NCI-H748 (cell line): ENCODE data around the gene CAPN11.
"Not testable (repeated sequence)": the region's sequence is repeated elsewhere in the genome, so short reads cannot be mapped to it uniquely, and the experiment has no call there.

Source experiments
- DNase-seq: peaks from one replicate; lab custom pipeline; 2025; ENCODE audit not compliant: unreplicated experiment; lab: John Stamatoyannopoulos, UW

The CAPN11 gene

DNA sequence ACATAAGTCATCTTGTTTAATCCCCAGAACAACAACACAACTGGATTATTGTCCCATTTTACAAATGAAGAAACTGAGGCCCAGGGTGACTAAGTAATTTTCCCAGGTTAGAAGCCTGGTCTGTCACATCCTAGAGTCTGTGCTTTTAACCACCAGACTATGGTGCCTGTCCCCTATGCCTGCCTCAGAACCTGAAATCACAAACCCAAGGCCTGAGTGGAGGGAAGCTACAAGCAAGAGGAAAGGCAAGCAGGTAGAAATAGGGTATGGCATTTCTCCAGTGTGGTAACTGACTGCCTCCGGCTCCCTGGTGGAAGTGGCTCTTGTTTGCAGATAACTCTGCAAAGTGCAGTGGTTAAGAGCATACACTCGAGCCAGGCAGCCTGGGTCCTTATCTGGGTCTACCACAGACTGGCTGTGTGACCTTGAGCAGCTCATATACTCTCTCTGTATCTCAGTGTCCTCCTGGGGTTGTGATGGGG, 28.7 kb upstream of the CAPN11 start:
- DNase-seq, result no peak

DNA sequence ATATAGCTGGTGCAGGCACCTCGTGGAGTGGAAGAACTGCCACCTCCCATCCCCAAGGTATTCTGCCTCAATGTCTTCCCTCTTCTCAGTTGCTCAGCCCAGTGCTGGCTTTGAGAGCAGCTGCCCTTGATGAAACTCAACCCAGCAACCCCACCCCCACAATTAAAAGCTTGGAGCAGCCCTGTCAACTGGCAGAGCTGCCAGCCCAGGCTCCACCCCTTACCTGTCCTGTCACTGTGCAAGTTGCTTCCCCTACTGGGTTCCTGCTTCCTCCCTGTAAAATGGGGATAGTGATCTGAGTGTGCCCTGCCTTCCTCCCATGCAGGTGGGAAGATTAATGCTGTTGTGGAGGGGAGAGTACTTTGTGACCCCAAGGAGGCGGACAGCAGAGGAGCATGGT, 26.7 kb upstream of the CAPN11 start:
- peak; percentile 33 for DNase-seq

DNA sequence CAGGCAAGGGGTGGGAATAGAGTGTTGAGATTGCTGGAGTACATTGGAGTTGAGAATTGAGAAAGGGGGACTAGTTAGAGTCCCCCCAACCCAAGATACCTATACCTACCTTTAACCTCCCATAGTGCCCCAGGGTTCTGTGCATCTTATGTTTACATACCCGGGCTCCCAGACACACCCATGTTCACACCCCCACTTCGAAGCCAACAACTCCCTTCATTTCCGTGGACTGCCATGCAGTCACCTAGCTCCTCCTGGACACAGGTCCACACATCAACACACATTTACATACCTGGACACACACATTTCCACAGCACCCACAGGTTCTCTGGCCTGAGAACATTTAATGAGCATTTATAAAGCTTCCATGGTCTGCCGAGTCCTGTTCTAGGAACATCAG, 26.1 kb upstream of the CAPN11 start:
- DNase-seq, result no peak

DNA sequence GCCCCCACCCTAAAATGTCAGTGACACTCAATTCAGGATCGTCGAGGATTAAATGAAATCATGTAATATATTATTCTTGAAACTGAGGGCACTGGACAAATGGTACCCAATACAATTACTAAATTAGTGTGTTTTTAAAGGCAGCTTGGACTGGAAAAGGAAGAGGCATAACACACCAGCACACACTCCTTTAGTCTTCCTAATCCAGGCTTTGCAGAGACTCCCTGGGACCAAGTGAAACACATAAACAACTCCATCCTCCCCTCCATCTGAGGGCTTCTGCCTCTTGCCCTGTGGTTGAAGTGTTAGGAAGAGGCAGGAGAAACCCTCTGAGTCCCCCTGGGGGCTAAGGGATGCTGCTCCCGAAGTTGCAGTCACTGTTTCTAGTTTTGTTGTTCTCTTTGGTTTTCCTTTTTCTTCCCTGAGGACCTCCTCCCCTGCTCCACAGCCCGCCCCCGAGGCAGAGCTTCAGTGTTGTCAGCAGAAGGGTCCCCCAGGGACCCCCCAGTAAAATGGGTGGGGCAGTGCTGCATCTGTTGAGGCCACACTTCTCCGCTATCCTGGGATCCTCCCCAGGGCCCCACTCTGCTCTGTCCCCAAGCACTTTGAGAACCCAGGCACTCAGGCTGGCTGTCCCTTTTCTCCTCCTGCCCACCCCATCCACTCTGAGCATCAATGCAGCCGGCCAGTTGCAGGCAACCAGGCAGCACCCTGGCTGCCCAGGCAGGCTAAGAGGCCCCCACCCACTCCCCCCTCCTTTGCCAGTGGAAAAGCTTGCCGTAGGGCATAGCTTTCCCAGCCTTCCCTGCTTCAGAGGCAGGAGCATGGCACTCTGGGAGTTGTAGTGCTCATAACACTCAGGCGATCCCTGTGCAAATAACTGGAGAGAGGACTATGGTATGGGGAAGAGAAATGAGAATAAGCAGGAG, 25.4 kb upstream of the CAPN11 start:
- peak; percentile 62 for DNase-seq

DNA sequence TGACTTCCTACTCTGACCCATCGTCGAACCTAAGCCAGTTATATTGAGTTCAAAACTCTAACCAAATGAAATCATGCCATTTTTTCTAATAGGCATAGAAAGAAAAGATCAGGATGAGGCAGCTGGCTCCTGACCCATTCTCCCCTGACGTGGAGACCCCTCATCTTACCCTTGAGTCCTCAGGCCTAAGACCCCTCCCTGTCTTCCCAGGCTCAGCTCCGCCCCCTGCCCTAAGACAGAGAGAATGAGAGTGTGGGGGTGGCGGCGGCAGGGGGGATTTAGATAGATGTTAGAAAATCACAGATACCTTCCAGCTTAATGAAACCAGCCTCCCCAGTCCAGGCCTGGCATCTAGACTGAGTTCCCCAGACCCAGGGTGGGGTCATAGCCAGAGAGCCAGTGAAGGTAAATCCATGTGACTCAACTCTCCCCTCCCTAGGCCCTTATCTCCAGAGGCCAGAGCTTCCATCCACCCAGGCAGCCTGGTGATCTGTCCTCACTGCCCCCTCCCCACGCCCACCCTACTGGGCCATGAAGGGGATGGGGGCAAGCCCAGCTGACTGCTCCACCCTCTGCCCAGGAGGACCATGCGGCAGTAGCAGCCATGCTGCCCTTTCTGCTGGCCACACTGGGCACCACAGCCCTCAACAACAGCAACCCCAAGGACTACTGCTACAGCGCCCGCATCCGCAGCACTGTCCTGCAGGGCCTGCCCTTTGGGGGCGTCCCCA, 24.5 kb upstream of the CAPN11 start:
- no peak for DNase-seq

DNA sequence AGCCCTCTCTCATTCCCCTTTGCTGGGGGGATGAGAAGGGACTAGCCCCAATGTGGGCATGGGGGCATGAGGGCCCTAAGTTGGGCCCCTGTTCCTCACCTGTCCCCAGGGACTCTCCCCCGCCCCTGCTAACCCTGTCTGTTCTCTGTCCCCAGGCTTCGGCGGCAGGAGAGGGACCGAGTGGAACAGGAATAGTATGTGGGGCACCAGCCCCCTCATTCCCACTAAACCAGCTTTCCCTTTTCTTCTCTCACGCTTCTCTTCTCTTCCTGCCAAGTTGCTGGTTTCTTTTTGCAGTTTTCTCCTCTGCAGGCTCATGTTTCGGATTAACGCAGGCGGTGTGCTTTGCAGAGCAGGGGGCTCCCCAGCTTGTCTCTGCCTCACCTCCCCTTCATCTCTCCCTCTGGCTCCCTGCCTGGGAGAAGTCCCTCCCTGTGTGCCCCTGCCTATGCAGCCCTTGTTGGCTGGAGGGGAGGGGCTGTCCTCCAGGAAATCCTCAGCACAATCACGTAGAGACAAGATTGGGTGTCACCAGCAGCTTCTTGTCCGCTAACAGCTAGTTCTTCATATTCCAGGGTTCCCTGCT, 23.4 kb upstream of the CAPN11 start:
- DNase-seq, result no peak

DNA sequence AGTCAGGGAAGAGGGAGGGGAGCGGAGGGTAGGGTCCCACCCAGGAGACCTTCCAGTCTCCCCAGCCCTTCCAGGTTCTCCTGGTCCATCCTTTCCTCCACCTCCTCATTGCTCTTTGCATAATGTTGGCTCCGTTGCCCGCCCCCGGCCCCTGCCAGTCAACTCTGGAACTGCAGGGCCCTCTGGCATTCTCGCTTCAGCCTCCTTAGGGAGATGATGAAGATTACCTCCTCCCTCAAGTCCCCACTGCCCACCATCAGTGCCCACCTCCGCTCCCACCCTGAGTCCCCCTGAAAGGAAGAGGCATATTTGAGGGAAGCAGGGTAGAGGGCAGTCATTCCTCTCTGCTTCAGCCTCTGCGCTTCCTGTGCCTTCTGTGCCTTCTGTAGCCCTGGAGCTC, 22.7 kb upstream of the CAPN11 start:
- no peak for DNase-seq

DNA sequence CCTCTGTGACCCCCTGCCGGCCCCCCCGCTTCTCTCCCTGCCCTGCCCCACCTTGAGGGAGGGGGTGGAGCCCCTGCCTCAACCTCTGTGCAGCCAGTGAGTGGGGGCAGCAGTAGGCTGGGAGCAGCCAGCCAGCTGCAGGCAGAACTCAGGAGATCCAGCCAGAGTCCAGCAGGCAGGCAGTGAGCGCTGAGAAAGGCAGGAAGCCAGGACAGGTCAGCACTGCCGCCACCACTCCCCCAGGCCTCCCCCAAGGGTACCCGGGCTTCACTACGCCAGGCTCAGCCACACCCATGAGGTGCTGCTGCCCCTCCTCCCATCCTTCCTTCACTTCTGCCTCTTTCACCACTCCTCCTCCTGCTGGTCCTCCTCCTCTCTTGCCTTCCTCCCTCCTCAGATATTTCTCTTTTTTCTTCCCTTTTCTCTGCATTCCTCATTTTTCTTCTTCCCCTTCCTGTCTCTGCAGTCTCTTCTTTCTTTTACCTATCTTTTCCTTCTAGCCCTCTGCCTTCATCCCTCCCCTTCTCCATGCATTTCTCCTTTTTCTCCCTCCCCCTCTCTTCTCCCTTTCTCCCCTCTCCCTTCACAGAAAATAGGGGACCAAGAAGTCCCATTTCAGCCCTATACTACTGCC, 19.8 kb upstream of the CAPN11 start:
- DNase-seq, result no peak

DNA sequence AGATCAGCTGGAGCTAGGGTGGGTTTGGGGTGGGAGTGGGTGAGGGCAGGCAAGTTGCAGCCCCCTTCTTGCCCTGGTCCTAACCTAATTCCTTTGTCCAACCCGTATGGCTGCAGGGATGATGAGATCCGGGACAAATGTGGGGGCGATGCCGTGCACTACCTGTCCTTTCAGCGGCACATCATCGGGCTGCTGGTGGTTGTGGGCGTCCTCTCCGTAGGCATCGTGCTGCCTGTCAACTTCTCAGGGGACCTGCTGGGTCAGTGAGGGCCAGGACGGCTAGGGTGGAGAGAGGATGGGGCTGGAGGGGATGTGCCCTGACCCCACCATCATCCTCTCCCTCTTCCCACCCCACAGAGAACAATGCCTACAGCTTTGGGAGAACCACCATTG, 19.3 kb upstream of the CAPN11 start:
- DNase-seq, result no peak

DNA sequence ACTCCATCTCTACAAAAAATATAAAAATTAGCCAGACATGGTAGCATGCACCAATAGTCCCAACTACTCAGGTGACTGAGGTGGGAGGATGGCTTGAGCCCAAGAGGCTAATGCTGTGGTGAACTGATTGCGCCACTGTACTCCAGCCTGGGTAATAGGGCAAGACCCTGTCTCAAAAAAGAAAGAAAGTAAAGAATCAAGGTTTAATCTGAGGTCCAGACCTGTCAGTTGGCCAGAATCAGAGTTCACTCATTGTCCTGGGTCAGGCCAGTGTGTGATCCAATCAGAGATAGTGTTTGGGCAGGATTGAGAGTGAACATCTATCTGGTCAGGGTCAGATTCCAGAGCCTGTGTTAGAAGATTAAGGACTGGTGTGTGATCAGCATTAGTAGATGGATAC, 15.8 kb upstream of the CAPN11 start:
- DNase-seq, result no peak

DNA sequence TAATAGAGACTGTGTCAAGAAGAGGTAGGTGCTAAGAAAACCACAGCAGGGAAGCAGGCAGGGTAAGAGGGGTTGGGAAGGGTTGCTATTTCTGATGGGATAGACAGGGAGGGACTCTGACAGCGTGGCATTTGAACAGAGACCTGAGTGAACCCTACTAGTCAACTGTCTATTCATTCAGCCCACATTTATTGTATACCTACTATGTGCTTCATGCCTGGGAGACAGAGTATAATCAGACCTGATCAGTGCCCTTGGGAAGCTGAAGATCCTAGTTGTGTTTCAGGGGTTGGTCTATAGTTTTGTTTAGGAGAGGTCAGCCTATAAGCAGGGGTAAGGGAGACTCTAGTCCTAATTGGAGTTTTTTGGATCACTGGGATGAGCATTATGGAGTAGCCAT, 14.9 kb upstream of the CAPN11 start:
- no peak for DNase-seq

DNA sequence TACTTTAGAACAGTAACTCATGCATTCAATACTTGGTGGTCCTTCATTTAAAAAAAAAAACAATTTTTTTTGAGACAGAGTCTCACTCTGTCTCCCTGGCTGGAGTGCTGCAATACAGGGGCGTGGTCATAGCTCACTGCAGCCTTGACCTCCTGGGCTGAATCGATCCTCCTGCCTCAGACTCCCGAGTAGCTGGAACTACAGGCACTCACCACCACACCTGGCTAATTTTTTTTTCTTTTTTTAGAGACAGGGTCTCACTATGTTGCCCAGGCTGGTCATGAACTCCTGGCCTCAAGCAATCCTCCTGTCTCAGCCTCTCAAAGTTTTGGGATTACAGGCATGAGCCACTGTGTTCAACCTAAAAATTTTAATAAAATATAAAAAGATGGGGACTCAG, 14.1 kb upstream of the CAPN11 start:
- not testable (repeated sequence) for DNase-seq

DNA sequence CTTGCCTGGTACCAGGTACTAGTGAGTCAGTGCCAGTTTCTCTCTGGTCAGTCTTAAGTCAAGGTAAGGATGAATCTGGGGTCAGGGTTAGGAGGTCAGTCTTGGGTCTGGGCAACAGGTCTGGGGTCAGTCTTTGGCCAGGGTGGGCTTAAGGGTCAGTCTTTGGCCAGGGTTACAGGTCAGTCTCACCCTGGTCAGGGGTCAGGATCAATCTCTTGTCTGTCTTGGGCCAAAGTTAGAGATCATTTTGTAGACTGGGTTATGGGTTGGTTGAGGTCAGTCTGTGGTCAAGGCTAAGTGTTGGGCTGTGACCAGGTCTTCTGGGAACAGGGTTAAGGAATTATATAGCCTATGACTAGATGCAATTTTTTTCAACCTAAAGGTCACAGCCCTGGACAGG, 12.8 kb upstream of the CAPN11 start:
- DNase-seq, result no peak

DNA sequence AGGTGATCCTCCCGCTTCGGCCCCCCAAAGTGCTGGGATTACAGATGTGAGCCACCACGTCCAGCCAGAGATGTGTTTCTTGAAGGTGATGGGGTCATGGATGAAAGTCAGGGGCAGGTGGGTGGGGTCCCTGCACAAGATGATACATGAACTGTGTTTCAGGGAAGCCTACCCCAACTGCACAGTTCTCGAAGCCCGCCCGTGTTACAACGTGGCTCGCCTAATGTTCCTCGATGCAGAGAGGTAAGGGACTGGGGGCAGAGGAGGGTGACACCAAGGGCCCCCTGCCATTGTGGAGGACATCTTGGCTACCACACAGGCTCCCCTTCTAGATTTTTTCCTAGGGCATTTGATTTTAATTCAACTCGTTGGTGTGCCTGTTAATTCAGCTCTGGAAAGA, 11.9 kb upstream of the CAPN11 start:
- DNase-seq, result no peak

DNA sequence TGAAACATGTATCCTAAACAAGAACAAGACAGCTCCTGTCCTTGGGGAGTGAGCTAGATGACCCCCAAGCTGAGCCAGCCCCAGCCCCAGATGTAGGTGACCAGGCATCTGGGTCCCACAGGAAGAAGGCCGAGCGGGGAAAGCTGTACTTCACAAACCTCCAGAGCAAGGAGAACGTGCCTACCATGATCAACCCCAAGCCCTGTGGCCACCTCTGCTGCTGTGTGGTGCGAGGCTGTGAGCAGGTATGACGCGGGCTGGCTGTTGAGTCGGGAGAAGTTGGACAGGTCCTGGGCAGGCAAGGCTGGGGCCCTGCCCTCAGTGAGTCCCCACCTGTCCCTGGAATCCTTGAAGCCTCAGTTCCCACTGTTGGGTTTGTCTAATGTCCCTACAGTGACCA, 11.4 kb upstream of the CAPN11 start:
- no peak for DNase-seq

DNA sequence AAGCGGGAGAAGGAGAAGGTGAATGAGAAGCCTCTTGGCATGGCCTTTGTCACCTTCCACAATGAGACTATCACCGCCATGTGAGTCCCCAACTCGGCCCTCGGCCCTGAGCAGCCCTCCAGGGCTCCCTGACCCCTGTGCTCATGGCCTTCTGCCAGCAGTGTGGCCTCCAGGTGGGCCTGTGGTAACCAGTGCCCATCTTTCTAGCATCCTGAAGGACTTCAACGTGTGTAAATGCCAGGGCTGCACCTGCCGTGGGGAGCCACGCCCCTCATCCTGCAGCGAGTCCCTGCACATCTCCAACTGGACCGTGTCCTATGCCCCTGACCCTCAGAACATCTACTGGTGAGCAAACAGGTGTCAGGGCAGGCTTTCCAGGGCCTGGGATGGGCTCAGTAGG, 10.3 kb upstream of the CAPN11 start:
- DNase-seq, result no peak

DNA sequence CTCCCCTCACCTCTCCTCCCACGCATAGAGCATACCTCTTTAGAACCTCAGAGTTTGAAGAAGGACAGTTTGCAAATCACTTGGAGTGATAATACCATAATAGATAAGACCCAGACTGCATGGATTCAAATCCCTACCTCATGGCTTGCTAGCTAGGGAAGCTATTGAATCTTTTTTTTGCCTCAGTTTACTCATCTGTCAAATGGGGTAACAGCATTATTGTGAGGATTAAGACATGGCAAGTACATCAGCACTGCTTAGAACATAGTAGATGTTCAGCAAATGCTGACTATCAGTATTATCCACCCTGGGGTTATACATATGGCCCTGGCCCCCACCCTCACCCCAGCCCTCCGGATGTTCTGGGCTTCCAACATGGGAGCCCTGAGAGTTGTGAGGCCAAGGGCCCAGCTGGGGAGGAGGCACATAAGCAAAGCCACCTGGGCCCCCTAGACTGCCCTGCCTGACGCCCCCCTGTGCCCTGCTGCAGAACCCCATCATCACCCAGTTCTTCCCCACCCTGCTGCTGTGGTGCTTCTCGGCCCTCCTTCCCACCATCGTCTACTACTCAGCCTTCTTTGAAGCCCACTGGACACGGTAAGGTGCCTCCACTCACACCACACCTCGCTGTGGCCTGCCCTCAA, 9.1 kb upstream of the CAPN11 start:
- DNase-seq, result no peak

DNA sequence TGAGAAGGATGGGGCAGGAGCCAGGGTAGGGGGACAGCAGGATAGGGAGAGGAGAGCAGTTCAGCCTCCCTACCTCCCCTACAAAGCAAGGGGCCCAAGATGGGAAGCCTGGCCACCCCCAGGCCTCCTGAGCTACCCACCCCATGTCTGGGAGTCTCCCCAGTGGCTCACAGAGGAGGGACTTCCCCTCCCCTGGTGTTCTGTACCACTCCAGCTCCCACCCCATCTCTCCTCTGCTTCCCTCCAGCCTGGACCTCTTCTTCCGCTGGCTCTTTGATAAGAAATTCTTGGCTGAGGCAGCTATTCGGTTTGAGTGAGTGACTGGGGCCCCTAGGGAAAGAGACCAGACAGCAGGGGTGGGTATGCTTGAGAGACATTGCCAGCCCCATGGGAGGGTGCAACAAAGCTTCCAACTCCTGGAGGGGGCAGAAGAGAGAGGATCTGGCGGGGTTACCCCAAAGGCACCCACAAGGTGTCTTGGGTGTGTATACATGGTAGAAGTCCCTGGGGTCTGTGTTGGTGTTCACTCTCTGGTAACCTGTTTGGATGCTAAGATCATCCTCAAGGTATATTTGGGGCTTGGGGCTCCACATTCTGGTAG, 8.2 kb upstream of the CAPN11 start:
- no peak for DNase-seq

DNA sequence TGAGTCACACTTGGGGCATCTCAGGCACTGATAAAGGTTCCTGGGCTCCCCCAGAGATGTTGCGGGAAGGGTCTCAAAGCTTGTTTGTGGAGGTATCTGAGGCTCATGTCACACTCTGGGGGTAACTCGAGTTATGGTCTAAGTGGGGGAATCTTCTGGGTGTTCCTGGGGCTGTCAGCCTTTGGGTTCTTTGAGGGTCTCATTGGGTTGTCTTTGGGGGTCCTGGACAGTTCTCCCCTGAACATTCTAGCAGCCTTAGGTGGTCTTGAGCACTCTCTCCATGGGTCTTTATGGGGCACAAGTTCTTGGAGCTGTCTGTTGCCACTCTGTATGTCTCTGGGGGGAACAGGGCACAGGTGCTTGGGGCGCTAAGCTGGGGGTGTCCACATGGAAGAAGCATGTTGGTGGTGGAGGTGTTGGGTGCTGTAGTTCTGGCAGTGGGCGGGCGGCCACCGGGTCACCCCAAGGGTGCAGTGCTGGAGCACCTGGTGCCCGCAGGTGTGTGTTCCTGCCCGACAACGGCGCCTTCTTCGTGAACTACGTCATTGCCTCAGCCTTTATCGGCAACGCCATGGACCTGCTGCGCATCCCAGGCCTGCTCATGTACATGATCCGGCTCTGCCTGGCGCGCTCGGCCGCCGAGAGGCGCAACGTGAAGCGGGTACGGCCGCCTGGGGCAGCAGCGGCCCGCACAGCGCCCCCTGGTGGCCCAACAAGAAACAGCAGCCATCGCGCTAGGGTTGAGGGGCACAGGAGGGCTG, 7.1 kb upstream of the CAPN11 start:
- DNase-seq, result peak; percentile 85

DNA sequence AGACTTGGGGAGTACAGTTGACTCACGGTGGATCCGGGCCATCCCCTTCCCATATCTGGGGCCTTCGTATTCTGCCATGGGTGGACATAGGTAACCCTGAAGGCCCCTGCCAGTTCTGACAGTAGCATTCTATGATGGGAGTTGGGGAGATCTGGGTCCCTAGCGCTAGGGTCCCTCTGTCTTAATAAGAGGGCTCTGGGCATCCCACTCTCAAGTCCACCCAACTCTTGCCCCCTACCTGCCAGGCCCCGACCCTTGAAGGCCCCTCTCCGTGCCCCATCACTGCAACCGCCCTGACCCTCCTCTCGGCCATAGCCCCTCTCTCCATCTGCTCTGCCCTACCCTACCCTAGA, 6.5 kb upstream of the CAPN11 start:
- DNase-seq, result no peak
